ENCODE measurements around the gene CDH23. TPM values are rescaled to one million over a fixed set of nuclear protein-coding genes. Genes with fewer than 3 reads are reported as not detected.
A peak's percentile ranks its signal among the peaks of the same experiment; 100 is the strongest.

Gene CDH23
- total RNA-seq, 1 experiment from 2014 or later = 0.34 TPM

DNA sequence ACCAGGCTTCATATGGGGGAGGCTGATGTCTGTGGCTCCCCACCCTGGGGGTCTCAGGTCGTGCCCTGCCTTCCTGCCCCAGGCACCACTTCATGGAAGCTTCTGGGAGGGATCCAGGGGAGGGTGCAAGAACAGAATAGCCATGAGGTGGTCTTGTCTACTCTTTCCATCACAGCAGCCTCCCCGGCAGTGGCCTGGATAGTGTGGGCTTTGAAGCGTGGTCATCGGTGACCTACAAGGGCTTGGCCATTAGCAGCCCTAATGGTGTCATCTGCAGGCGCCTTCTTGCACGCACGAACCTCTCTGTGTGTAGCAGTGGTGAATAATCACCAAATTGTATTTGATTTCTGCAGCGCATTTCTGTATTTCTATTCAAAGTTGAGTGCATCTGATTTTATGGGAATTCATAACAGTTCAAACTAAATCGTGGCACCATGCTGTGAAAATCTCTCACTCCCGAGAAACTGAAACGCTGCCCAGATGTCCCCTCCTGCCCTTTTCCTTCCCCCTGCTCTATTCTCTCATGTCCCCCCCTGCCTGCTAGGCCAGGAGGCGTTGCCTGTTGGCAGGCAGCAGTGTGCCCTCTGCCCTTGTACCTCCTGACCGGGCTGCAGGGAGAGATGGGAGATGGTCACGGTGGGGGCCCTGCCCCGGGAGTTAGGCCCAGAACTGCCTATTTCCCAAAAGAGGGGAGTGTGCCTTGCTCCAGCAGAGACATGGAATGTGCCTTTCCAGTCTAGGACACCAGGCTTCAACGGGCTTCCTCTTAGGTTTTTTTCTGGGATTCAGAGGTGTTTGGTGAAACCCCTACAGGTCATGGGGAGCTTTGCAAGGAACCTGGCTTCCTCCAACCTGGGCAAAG is 34.8 kb downstream of the CDH23 start:
- no TSS peak for BruUV-seq (replicated peaks)
- Histone ChIP-seq H3K36me3 (ENCODE audit: control insufficient read depth, insufficient read depth, low read length) (no peaks in the 10 kb centered on the region), H3K4me3 (ENCODE audit: low read depth, low read length) (no peak overlapping the region), H3K9me3 (no peaks in the 10 kb centered on the region), H3K27me3 (replicated peaks; ENCODE audit: control insufficient read depth, insufficient read depth, low read length) (no peaks in the 10 kb centered on the region), H3K4me1 (no peaks in the 10 kb centered on the region)
- DNase-seq = peak in 1 of 2 experiments; percentile 41
- no peak overlapping the region for H3K4me3 Mint-ChIP-seq (ENCODE audit: unreplicated experiment)
- CTCF ChIA-PET = interaction anchor here (0.5 to 1.4 kb wide), 5 partner anchors 28 to 255 kb away, joined by 3 to 6 read pairs (median 3); partner anchors contain the start of gene SLC29A3
- H3K27me3 Mint-ChIP-seq (ENCODE audit: insufficient read depth, unreplicated experiment) = peaks cover 23% of the 10 kb centered on the region
- no peaks in the 10 kb centered on the region for H3K36me3 Mint-ChIP-seq (ENCODE audit: insufficient read depth, unreplicated experiment)
- TF ChIP-seq, protein P1, sequence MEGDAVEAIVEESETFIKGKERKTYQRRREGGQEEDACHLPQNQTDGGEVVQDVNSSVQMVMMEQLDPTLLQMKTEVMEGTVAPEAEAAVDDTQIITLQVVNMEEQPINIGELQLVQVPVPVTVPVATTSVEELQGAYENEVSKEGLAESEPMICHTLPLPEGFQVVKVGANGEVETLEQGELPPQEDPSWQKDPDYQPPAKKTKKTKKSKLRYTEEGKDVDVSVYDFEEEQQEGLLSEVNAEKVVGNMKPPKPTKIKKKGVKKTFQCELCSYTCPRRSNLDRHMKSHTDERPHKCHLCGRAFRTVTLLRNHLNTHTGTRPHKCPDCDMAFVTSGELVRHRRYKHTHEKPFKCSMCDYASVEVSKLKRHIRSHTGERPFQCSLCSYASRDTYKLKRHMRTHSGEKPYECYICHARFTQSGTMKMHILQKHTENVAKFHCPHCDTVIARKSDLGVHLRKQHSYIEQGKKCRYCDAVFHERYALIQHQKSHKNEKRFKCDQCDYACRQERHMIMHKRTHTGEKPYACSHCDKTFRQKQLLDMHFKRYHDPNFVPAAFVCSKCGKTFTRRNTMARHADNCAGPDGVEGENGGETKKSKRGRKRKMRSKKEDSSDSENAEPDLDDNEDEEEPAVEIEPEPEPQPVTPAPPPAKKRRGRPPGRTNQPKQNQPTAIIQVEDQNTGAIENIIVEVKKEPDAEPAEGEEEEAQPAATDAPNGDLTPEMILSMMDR (IDR thresholded peaks at IDR 0.05; ENCODE audit: insufficient read depth in 1 of 2, low read depth in 1 of 2, low read length in 1 of 2, severe bottlenecking in 1 of 2, unreplicated experiment in 1 of 2) = peak in 1 of 2 experiments; percentile 53
- POLR2A ChIA-PET = no interaction called here
- intact Hi-C loops (cut with micrococcal nuclease; ENCODE audit: unreplicated experiment) = no loop called here
- no peaks in the 10 kb centered on the region for H3K4me1 Mint-ChIP-seq (ENCODE audit: low read depth, unreplicated experiment)
- H3K9me3 Mint-ChIP-seq (ENCODE audit: unreplicated experiment) = no peaks in the 10 kb centered on the region
- H3K27ac Mint-ChIP-seq (ENCODE audit: unreplicated experiment) = no peak overlapping the region

GRCh38 chr10:71432101-71432905 is 35.6 kb downstream of the CDH23 start:
- POLR2A ChIA-PET = no interaction called here
- CTCF ChIA-PET = interaction anchor here (0.6 to 1.4 kb wide), 4 partner anchors 34 to 254 kb away, joined by 3 read pairs; partner anchors contain the start of gene SLC29A3

More at GRCh38 chr10:71432101-71432905, 35.6 kb downstream of the CDH23 start:
- no peaks in the 10 kb centered on the region for H3K36me3 Mint-ChIP-seq (ENCODE audit: insufficient read depth, unreplicated experiment)
- DNase-seq = no peak
- no TSS peak for BruUV-seq (replicated peaks)
- no peaks in the 10 kb centered on the region for H3K27me3 ChIP-seq (replicated peaks; ENCODE audit: control insufficient read depth, insufficient read depth, low read length)
- no peak overlapping the region for H3K4me3 ChIP-seq (ENCODE audit: low read depth, low read length)
- H3K4me3 Mint-ChIP-seq (ENCODE audit: unreplicated experiment) = no peak overlapping the region
- H3K4me1 Mint-ChIP-seq (ENCODE audit: low read depth, unreplicated experiment) = no peaks in the 10 kb centered on the region
- no peak overlapping the region for H3K27ac Mint-ChIP-seq (ENCODE audit: unreplicated experiment)
- H3K9me3 ChIP-seq = no peaks in the 10 kb centered on the region
- TF ChIP-seq, protein P1 (IDR thresholded peaks at IDR 0.05; ENCODE audit: insufficient read depth in 1 of 2, low read depth in 1 of 2, low read length in 1 of 2, severe bottlenecking in 1 of 2, unreplicated experiment in 1 of 2) = no peak
- no peaks in the 10 kb centered on the region for H3K4me1 ChIP-seq
- H3K9me3 Mint-ChIP-seq (ENCODE audit: unreplicated experiment) = no peaks in the 10 kb centered on the region
- peaks cover 23% of the 10 kb centered on the region for H3K27me3 Mint-ChIP-seq (ENCODE audit: insufficient read depth, unreplicated experiment)
- H3K36me3 ChIP-seq (ENCODE audit: control insufficient read depth, insufficient read depth, low read length) = no peaks in the 10 kb centered on the region
- intact Hi-C loops (cut with micrococcal nuclease; ENCODE audit: unreplicated experiment) = no loop called here

Data from Caco-2 (cell line).